Stimulated activated CD4-positive, alpha-beta T cell treated with anti-CD3 and anti-CD28 coated beads, Interleukin-4, amount 100 ng/mL, for 24 hours (primary cell): ENCODE measurements around the gene JAKMIP3.

Experiments used
- DNase-seq: peaks from one replicate; pipeline ENCODE4 v3.0.0-alpha.2; 2020

Gene JAKMIP3

GRCh38 chr10:132100556-132101349, 35.0 kb downstream of the JAKMIP3 start:
- no peak for DNase-seq

GRCh38 chr10:132101529-132101928, 35.8 kb downstream of the JAKMIP3 start:
- DNase-seq = no peak

GRCh38 chr10:132102071-132102716, 36.4 kb downstream of the JAKMIP3 start:
- no peak for DNase-seq

- DNase-seq = no peak
These were observed 37.0 kb downstream of the JAKMIP3 start for GRCh38 chr10:132102717-132103110.

GRCh38 chr10:132103116-132103910, 37.6 kb downstream of the JAKMIP3 start:
- no peak for DNase-seq

- no peak for DNase-seq
These were observed 38.3 kb downstream of the JAKMIP3 start for GRCh38 chr10:132104062-132104461.

- no peak for DNase-seq
These were observed 38.9 kb downstream of the JAKMIP3 start for GRCh38 chr10:132104471-132105301.

GRCh38 chr10:132105302-132105995, 39.7 kb downstream of the JAKMIP3 start:
- DNase-seq = no peak

GRCh38 chr10:132106431-132106830, 40.7 kb downstream of the JAKMIP3 start:
- DNase-seq = no peak

GRCh38 chr10:132107186-132107948, 41.6 kb downstream of the JAKMIP3 start:
- DNase-seq = no peak

GRCh38 chr10:132107949-132108877, 42.5 kb downstream of the JAKMIP3 start:
- DNase-seq = no peak

- DNase-seq = peak; percentile 1
These were observed 43.8 kb downstream of the JAKMIP3 start for GRCh38 chr10:132109341-132110110.

- peak; percentile 1 for DNase-seq
These were observed 44.4 kb downstream of the JAKMIP3 start for GRCh38 chr10:132110111-132110521.

- DNase-seq = no peak
These were observed 45.0 kb downstream of the JAKMIP3 start for GRCh38 chr10:132110713-132111112.

GRCh38 chr10:132111121-132111731, 45.5 kb downstream of the JAKMIP3 start:
- peak; percentile 0 for DNase-seq

- DNase-seq = no peak
These were observed 46.2 kb downstream of the JAKMIP3 start for GRCh38 chr10:132111871-132112341.

- DNase-seq = no peak
These were observed 46.9 kb downstream of the JAKMIP3 start for GRCh38 chr10:132112611-132113010.

- no peak for DNase-seq
These were observed 47.5 kb downstream of the JAKMIP3 start for GRCh38 chr10:132113206-132113605.
